Measurements from ENCODE around the gene NPM3.

The NPM3 gene

DNA sequence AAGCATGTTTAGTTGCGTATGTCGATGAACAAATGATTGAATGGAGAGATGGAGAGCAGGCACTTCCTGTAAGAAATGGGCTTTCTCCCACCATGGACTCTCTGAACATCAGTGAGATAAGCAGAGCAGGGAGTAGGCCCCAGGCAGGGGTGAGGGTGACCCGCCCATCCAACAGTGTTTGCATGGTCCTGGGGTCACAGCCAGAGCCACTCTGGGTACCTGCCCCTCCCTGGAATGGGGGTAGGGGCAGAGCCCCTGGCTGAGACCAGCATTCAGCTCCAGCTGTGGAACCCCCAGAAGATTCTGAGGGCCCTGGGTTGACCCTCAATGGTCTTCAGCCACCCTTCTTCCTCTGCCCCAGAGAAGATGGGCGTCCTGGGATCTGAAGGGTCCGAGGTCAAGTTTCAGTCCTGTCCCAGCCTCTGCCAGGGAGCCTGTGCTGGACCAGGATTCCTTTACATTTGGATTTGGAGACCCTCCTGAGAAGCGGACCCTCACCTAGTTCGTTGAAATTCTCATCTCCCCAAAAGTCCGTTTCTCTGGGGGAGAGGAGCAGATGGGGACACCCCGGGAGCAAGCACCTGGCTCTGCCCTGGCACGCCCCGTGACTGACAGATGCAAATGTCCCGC is 5.0 kb downstream of the NPM3 start:
- no peak for DNase-seq (ENCODE audit: low read depth)
- TF ChIP-seq CTCF (conservative IDR thresholded peaks at IDR 0.05; ENCODE audit: low read length): no peak
- no peak overlapping the region for H3K4me3 ChIP-seq (ENCODE audit: low read length)

DNA sequence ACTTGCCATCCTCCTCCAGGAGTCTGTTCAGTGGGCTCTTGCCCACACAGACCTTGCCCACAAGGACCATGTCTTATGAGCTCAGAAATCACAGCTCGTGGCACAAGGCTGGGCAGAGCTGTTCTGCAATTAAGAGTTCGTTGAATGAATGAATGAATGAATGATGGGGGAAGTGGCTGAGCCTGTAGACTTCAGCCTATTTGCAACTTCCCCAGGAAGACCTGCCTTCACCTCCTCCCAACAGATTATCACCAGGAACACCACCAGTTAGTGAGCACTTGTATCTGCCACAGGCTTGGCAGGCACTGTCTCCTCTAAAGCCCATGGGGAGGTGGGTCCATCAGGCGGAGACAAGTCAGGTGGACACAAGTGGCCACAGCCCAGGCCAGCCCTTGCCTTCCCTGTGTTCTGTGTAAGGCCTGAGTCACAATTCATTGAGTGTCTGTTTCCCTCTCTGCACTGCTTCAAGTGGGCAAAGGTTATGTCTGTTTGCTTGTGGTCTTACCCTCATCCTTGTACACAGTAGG is 5.6 kb downstream of the NPM3 start:
- H3K4me3 ChIP-seq (ENCODE audit: low read length): no peak overlapping the region
- DNase-seq (ENCODE audit: low read depth): no peak

GRCh38 chr10:101776161-101776817 is 7.0 kb downstream of the NPM3 start:
- no peak for TF ChIP-seq CTCF (conservative IDR thresholded peaks at IDR 0.05; ENCODE audit: low read length)
- no peak overlapping the region for H3K4me3 ChIP-seq (ENCODE audit: low read length)
- no peak for DNase-seq (ENCODE audit: low read depth)

More for the DNA sequence above, 5.6 kb downstream of the NPM3 start:
- TF ChIP-seq CTCF (conservative IDR thresholded peaks at IDR 0.05; ENCODE audit: low read length): no peak

DNA sequence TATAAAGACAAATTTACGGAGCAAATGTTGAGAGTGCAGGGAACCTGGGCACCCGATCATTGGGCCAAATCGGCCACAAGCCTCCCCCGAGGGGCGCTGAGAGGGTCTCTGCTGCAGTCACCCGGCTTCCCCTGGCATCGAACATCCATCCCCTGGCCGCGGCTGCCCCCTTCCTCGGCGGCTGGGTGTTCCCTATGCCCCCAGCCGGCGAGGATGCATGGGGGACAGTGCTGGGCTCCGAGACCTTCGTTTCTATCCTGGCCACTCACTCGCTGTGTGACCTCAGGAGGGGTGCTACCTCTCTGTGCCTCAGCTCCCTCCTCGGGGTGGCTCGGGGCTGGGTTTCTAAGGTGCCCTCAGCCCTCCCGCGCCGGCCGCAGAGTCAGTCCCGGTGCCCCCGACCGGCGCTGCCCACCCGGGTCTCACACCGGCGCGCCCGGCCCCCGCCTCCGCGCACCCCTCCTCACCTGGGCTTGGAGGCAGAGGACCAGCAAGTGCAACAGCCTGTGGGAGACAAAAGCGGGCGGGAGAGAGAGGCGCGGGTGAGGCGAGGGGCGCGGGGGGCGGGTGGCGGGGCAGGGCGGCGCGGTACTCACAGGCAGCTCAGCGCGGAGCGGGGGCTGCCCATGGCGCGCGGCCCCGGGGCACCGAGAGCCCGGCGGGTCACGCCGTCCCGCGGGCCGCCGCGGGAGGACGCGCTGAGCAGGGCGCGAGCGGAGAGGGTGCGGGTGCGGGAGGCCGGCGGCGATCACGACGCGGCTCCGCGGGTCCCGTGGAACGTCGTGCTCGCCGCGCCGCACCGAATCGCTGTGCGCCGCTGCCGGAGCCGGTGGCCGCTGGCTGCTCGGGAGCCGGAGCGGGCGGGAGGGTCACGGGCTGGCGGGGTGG is 7.7 kb downstream of the NPM3 start, which contains the start of gene FGF8:
Gene FGF8 (minus strand): TSS at position 842 of the 888 bp plus-strand sequence. CDS start 214 bp downstream, at position 628.
- no peak for DNase-seq (ENCODE audit: low read depth)
- TF ChIP-seq CTCF (conservative IDR thresholded peaks at IDR 0.05; ENCODE audit: low read length): no peak
- no peak within 1 kb of the TSS for H3K4me3 ChIP-seq (ENCODE audit: low read length)

- no peak for TF ChIP-seq CTCF (conservative IDR thresholded peaks at IDR 0.05; ENCODE audit: low read length)
- no peak overlapping the region for H3K4me3 ChIP-seq (ENCODE audit: low read length)
- DNase-seq (ENCODE audit: low read depth): no peak
These were observed 8.5 kb downstream of the NPM3 start for GRCh38 chr10:101774589-101775272.

DNA sequence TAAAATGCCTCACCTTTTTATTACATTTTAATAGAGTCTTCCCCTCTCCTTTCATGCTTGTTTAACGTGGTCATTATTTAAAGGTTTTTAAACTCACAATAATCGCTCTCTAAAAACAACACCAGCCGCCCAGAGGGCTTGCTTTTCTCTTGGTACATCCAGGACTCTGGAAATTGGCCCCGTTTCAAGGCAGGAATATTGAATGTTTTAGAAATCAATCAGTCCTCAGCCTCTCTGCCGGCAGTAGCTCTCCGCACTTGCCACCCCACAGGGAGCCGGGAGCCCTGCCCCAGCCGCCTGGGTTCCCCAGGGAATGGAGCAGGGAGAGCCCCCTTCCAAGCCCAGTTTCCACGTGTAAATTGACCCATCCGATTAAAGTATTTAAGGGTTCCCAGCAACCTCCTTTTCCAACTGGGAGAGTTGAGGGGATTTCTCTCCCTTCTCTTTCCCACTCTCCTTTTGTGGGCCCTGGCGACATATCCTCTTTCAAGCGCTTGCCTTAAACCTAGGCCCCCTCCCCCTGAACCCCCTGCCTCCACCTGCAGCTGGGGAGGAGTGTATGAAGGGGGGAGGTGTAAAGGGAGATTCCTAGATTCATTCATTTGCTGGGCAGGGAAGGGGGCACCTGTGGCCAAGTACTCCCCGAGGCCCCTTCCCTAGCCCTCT is 9.2 kb downstream of the NPM3 start:
- no peak for DNase-seq (ENCODE audit: low read depth)
- no peak overlapping the region for H3K4me3 ChIP-seq (ENCODE audit: low read length)
- TF ChIP-seq CTCF (conservative IDR thresholded peaks at IDR 0.05; ENCODE audit: low read length): no peak
